Measurements from ENCODE around the gene LRP1B.

DNA sequence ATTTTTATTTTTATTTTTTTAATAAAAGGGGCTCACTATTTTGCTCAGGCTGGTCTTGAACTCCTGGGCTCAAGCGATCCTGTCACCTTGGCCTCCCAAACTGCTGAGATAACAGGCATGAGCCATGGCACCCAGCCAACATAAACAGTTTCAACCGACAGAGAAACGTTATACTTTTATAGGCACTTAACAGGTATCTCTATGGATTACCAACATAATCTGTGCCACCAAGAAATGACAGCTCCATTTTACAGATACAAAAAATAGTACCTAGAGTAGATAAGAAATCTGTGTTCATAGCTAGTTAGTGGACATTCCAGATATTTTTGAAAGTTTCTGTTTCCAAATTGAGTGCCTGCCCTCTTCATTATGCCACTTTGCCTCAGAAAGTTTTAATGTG, 1316.7 kb downstream of the LRP1B start:
- TF ChIP-seq, protein P1, sequence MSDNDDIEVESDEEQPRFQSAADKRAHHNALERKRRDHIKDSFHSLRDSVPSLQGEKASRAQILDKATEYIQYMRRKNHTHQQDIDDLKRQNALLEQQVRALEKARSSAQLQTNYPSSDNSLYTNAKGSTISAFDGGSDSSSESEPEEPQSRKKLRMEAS (IDR thresholded peaks at IDR 0.05): no peak
- TF ChIP-seq, protein P2, sequence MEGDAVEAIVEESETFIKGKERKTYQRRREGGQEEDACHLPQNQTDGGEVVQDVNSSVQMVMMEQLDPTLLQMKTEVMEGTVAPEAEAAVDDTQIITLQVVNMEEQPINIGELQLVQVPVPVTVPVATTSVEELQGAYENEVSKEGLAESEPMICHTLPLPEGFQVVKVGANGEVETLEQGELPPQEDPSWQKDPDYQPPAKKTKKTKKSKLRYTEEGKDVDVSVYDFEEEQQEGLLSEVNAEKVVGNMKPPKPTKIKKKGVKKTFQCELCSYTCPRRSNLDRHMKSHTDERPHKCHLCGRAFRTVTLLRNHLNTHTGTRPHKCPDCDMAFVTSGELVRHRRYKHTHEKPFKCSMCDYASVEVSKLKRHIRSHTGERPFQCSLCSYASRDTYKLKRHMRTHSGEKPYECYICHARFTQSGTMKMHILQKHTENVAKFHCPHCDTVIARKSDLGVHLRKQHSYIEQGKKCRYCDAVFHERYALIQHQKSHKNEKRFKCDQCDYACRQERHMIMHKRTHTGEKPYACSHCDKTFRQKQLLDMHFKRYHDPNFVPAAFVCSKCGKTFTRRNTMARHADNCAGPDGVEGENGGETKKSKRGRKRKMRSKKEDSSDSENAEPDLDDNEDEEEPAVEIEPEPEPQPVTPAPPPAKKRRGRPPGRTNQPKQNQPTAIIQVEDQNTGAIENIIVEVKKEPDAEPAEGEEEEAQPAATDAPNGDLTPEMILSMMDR (IDR thresholded peaks at IDR 0.05; ENCODE audit: low read depth, low read length, missing input control): no peak
- TF ChIP-seq REST (IDR thresholded peaks at IDR 0.05) (no peak), GABPA (IDR thresholded peaks at IDR 0.05 in 1 of 2, conservative IDR thresholded peaks at IDR 0.05 in 1 of 2) (no peak), RXRA (IDR thresholded peaks at IDR 0.05) (no peak)
